ENCODE results near the gene DNM3. TPM values are rescaled to one million over a fixed set of nuclear protein-coding genes. Genes with fewer than 3 reads are reported as not detected.
"Not testable (repeated sequence)": the region's sequence is repeated elsewhere in the genome, so short reads cannot be mapped to it uniquely, and the experiment has no call there.

The DNM3 gene
- total RNA-seq, 1 donor from 2014 or later: 1.6 TPM

DNA sequence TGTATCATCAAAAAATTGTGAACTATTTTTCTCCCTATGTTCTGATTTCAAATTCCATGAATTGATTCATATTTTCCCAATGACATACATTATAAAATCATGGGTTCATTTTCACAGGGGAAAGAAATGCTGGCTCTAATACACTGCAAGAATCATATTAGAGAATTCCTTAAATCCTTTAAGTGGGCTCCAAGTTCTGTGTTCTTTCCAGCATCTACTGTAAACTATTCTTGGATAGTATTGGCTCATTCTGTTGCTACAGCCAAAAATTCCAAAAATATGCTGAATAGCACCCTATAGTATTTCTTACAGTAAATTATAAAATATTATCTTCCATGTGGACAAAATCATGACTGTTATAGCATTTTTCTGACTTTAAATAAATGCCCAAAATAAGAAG, 560.2 kb downstream of the DNM3 start:
- no peak for ATAC-seq

DNA sequence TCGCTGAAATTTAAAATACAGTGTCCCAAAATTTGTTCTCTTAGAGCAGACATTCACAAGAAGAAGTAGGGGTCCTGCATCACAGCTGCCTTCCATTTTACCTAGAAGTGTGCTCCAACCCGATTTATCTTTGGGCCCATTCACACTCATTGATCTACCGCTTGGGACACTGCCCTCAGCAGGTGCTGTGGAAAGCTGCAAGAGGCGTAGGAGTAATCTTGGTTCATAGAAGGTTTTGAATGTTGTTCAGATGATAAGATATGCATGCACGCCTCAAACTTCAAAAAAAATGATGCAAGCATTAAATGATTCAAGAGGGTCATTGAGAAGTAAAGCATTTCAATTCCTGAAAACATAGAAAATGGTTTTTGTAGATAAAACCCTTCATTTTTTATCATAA, 560.6 kb downstream of the DNM3 start:
- no peak for ATAC-seq

DNA sequence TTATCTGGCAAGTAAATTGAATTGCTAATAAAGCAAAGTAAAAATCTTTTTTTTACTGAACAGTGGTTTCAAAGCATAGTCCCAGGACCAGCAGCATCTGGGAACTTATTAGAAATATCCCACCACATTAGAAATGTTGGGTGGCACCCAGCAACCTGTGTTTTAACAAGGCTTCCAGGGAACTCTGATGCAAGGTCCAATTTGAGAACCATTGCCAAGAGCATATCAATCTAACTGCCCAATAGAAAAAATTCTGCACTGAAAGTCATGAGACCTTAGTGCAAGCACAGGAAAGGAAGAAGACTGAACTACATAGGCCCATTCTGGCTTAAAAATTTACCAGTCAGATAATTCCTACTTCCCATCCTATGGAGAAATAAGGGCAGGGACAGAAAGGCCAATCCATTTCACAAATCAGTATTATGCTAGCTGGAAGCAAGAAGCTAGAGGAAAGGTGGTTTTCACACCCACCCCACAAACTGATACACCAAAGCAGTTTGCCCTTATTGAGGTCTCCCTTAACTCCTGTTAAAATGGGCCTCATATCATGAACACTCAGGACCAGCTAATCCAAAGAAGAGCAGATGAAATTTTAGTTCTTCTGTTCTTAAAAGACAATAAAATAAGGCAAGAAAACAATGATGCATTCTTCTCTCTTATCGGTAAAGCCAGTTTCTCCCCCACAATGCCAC, 561.7 kb downstream of the DNM3 start:
- no peak for ATAC-seq

DNA sequence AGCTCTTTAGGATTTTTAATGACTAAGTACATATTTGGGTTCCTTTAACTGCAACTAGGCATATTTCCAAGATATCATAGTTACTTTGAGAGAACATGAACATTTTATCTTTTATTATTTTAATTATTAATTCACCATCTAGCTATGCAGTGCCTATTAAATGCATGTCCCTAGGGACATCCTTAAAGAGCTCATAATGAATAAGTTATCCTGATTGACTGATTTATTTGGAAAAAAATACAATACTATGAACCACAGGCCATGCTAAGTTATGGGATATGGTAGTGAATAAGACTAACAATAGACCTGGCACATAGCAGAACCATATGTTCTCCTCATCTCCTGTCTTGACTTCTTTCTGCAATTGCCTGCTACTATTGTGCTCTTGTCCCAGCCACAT, 562.8 kb downstream of the DNM3 start:
- no peak for ATAC-seq

DNA sequence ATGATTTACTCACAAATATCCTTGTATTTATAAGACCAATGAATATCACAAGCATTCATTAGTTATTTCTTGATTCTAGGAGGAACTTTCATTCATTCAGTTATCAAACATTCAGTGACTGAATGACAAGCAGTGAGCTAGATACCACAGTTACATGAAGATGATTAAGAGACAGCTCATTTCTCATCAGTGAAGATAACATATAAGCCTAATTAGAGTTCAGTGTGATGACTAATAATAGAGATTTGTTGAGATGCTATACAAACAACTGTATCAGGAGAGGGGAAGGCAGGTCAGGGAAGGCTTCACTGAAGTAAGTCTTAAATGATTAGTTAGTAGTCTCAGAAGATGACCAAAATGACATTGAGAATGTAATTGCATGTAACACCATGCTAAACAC, 564.6 kb downstream of the DNM3 start:
- ATAC-seq: no peak

DNA sequence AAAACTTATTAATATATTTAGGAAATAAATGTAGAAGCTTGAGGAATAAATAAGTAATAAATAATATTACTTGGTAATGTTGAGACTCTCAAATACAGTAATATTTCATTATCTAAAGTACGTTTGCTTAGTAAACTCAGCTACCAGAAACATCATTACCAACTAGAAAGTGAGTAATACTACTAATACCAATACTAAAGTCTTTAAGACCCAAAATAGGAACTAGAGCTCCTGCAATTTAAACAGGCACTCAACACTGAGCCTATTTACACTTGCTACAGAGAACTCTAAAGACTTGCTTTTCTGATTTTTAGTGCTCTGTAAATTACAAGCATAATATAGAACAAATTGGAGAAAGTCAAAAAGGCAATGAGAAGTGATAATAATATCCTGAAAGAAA, 565.7 kb downstream of the DNM3 start:
- no peak for ATAC-seq

DNA sequence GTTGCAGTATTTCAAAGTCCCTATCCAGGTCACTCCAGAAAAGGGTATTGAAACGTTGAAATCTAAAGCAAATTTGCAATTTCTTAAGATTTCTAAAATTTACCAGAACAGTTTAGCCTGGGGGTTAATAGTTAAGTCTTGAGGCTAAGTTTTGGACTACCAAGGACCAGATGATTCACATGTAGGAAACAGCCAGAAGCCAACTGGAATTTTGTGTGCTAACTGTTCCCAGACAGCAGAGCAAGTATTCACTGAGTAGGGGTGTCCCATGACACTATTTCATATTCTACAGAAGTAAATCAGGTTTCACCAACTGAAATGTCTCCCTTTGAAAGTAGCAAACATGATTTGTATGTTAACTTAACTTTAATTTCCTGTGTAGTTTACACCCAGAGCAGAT, 567.7 kb downstream of the DNM3 start:
- ATAC-seq: no peak

DNA sequence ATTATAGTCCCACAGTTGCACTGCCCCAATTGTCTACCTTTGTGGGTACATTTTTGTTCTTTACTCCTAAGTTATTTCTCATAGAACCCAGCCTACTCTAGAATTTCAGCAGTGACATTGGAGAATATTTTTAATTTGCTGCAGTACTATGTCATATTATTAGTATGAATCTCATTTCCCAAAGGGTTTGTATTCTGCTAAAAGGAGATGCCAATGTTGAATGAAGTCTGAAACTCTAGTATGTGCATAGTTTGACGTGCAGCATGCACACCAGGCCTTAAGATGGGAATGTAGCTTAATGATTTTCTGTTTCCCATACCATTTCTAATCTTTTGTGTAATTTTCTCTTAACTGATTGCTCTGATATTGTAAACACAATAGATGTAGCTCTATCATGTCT, 568.7 kb downstream of the DNM3 start:
- no peak for ATAC-seq

DNA sequence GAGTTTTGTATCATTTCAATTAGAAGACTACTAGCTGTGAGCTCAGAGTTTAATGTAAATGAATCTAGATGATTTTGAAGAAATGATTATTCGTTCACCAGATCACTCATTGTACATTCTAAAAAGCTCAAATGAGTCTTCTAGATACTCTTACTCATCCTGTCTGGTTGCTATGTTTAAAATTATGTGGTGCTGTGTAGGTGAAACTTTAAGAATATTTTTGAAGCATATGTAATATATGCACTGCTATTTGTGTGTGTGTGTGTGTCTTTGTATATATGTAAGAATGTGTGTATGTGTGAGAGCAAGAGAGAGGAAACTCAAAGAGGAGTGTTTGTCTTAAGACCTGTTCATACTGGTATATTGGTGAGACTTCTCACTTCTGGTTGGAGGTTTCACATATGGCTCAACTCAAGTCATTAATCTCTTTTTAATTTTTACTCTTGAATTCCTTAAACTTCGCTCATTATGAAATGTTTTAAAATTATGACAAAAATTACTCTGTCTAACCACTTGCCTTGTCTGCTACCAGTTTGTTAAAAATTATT, 570.6 kb downstream of the DNM3 start:
- ATAC-seq: no peak

DNA sequence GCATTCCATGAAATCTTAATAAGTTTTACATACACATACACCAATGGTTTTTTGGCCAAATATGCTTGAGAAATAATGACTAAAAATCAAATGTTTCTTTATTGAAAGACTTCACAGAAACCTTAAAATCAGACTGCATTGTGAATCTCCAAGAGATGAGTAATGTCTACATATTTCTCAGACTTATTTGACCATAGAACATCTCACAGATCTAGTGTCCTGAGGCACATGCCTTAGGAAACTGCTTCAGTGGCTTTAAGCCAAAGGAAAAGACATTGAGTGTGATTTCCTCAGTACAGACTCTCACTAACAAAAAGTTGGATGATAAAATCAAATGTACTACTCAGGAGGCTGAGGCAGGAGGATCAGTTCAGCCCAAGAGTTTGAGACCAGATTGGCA, 573.0 kb downstream of the DNM3 start:
- ATAC-seq: no peak

DNA sequence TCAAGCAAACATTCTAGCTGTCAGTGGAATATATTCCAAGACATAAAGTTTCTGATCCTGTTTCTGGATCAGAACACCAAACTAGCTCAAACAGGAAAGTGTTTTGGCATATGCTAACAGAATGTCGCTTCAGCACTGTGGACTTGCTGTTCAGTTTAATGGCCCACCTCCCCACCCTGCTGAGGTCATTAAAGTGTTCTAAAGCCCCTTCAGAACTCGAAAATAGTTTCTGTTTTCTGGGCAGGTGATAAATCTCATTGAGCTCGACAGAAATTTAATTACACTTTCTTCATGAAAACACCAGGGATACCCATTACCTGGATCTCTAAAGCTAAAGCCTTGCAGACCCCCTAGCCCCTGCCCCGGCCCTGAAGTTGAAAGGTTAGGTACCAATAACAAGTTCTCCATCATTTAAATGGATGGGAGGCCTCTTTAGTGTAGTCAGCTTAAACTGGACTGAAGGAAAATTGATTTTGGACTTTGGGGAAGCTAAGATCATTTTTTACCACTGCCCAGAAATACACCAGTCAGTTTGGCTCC, 575.3 kb downstream of the DNM3 start:
- no peak for ATAC-seq

DNA sequence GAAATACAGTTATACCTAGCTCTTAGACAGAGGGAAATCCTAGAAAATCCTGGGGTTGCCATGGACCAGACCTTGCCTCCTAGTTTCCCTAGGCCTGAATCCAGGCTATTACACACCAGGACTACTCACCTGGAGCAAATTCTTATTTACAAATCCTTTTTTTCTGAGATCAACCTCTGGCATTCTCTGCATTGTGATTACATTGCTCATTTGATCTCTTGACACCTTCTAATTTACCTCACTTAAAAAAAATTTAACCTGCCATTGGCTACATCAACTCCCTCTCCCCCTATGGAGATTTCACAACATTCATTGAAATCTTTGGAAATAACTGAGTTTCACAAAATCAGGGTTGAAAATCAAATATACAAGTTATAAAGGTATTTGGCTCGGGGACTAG, 576.3 kb downstream of the DNM3 start:
- no peak for ATAC-seq

DNA sequence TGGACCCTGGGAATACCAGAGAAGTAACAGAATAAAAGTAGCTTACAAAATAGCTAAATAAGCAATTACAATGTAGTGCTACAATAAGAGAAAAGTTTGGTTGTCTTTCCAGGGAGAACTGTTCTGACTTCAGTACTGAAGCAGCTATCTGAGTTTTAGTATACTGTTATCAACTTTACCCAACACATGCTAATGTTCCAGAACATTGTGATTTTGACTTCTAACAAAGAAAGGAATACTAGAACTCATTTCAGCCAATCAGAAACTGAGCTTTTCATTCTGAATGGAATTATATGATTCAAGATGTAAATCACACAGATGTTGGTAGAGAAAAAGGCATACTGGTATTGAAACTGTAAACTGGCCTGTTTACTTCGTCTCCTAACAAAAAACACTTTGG, 579.1 kb downstream of the DNM3 start, which contains the start of gene C1orf105:
C1orf105 (plus strand) TSS at position 301 of the 400 bp plus-strand sequence. CDS start 201 bp downstream, outside the sequence.
- ATAC-seq: no peak

DNA sequence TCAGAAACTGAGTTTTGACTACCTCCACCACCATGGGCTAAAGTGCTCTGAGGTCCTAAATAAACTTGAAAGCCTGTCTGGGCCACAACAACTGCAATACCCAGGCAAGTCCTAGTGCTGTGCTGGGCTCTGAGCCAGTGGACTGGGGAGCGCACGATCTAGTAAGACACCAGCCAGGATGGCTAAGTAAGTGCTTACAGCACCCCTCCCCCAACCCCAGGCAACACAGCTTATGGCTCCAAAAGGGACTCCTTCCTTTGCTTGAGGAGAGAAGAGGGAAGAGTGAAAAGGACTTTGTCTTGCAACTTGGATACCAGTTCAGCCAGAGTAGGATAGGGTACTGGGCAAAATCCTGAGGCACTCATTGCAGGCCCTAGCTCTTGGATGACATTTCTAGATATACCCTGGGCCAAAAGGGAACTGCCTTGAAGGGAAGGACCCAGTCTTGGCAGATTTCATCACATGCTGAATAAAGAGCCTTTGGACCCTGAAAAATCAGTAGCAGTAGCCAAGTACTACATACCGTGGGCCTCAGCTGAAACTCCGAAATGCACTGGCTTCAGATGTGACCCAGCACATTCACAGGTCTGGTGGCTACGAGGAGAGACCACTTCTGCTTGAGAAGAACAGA, 580.8 kb downstream of the DNM3 start:
- ATAC-seq: no peak

DNA sequence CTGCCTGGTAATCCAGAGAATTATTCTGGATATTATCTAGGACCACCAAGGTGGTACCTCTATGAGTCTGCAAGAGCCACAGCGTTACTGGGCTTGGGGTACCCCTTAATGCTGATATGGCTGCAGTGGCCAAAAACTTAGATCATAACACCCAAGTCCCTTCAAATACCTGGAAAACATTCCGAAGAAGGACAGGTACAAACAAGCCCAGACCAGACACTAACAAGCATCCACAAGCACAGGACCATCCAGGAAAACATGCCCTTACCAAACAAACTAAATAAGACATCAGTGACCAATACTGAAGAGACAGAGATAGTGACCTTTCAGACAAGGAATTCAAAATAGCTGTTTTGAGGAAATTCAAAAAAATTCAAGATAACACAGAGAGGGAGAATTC, 582.0 kb downstream of the DNM3 start:
- no peak for ATAC-seq

DNA sequence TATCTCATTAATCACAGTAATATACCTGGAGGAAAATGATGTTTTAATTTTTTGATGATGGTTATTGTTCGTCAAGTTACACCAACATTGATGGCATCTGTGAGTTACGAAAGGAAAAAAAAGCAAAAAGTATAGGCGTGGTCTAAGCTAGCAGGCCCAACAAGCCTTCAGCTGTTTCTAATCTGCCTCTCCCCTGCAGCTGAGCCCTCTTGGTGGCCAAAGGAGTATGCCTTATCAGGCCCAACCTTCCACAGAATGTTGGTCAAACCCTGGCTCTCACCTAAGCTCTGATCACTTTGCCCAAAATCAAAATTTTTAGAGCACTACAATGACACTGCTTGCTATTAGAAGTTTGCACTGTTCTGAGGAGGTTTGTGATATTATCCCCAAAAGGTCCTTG, 584.0 kb downstream of the DNM3 start:
- no peak for ATAC-seq

DNA sequence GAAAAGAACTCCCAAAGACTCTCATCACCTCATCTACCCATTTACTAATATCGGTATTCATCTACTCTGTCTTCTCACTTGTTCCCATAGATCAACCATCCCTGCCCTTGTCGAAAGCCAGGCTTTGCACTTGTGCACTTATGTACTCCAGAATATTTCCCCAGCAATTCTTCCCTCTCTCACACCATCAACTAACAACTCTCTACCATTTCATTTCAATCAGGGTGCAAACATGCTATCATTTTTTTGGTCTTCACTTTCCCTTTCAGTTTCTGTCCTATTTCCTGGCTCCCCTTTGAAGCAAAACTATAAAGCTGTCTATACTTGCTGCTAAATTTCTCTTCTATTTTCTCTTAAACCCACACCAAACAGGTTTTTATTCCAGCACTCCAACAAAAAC, 585.9 kb downstream of the DNM3 start:
- ATAC-seq: no peak

DNA sequence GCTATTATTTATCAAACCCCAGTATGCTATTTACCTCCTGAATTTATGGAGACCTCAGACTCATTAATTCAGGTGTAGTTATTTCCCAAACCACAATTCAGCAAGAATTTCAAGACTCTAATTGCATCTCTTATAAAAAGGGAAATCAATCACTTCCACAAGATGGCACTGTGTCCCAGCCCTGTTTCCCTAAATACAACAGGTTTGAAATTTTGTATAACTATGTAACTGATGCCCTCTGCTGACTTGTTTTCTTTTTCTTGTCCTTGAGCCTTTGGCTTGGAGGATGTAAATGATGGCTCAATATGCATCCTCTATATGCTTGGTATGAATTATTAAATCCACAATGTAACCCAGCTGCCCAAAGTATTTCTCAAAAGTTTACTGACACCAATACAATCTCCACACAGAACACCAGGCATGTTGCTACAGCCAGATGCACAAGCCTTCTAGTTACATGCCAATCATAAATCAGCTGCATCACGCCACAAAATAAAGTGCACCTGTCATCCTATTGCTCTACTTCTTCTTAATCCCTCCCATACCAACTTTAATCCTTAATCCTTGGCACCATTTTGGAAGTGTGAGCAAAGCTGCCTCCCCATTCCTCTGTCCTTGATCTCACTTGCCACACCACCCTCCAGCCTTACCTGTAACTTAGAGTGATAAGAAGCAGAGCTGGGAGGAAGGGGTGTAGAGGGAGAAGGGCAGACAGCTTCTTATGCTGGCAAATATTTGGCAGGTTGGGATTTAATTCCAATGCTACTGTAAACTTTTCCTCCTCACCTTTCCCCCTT, 588.2 kb downstream of the DNM3 start:
- peak; percentile 68 for ATAC-seq

DNA sequence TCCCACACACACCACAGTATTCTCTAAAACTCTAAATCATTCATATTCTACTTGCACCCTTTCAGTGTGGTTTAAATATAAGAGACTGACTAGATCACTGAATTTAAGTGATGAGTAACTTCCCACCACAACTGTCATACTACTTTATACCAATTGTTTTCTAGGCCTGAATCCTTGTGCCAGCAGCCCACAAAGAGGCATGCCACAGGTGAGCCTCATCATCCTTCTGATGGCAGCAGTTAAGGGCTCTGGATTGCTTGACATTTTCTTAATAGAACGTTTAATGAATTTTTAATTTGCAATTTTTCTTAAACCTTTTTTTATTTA, 588.8 kb downstream of the DNM3 start:
- ATAC-seq: no peak

DNA sequence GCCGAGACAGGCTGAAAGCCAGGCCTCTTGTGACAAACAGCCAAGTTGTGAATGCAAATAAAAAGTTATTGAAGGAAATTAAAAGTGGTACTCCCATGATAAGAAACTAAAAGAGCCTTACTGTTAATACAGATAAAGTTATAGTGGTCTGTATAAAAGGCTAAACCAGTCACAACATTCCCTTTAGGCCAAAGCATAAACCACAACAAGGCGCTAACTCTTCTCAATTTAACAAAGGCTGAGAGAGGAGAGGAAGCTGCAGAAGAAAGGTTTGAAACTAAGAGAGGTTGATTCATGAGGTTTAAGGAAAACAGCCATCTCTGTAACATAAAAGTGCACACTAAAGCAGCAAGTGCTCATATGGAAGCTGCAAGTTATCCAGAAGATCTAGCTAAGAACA, 589.9 kb downstream of the DNM3 start:
- ATAC-seq: no peak

DNA sequence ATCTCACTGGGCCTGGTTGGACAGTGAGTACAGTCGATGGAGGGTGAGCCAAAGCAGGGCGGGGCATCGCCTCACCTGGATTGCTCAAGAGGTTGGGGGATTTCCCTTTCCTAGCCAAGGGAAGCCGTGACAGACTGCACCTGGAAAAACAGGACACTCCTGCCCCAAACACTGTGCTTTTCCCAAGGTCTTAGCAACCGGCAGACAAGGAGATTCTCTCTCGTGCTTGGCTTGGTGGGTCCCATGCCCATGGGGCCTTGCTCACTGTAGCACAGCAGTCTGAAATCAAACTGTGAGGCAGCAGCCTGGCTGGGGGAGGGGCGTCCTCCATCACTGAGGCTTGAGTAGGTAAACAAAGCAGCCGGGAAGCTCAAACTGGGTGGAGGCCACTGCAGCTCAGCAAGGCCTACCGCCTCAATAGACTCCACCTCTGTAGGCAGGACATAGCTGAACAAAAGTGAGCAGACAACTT, 590.5 kb downstream of the DNM3 start:
- peak; percentile 96 for ATAC-seq

DNA sequence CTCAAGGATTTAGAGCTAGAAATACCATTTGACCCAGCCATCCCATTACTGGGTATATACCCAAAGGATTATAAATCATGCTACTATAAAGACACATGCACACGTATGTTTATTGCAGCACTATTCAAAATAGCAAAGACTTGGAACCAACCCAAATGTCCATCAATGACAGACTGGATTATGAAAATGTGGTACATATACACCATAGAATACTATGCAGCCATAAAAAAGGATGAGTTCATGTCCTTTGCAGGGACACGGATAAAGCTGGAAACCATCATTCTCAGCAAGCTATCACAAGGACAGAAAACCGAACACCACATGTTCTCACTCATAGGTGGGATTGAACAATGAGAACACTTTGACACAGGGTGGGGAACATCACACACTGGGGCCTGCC, 595.9 kb downstream of the DNM3 start:
- ATAC-seq: not testable (repeated sequence)

DNA sequence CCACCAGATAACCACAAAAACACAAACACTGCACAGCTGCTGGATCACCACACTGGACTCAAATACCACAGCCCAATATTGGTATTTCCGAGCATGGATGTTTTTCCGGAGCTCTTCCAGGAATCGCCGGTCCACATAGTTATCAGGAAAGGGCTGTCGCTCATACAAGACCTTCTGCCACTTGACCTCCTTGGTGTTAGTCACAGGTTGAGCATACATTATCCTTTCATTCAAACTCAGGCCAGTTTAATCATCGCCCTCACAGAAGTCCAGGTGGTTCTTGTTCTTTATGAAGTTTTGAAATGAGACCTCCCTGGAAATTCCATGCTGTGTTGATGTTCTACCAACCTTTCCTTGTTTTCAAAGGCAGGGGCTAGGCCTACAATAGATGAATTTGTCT, 601.1 kb downstream of the DNM3 start:
- ATAC-seq: no peak
